HepG2 (cell line): ENCODE measurements around the gene CD300A. TPM values are rescaled to one million over a fixed set of nuclear protein-coding genes. Genes with fewer than 3 reads are reported as not detected.
A peak's percentile ranks its signal among the peaks of the same experiment; 100 is the strongest.

ENCODE experiments used
- ATAC-seq: fragments of 200-7000 bp; cut with Tn5 transposase; 3 replicates; pipeline ENCODE4 v1.9.1; 2020; ENCODE audit warnings: mild to moderate bottlenecking, moderate library complexity
- BruUV-seq: library from RNA; stranded (reverse); fragments of 400-500 nt; replicated peaks from 2 replicates; lab custom pipeline; 2021; lab: Mats Ljungman, UMichigan
- CTCF ChIA-PET: fragments of 300-600 bp; formaldehyde crosslinking; extraction: SDS; loops from one replicate; lab custom pipeline; 2021; ENCODE audit warnings: low total read pairs, inconsistent platforms, low intra/inter-chr PET ratio; lab: Yijun Ruan, JAX
- POLR2A ChIA-PET: fragments of 350-600 bp; sonication (Branson Sonifier 250); formaldehyde crosslinking; loops from one replicate; lab custom pipeline; 2020; ENCODE audit warnings: antibody characterized with exemption, inconsistent platforms; lab: Yijun Ruan, JAX
- DNase-seq: peaks from one replicate; pipeline ENCODE4 v3.0.0-alpha.2; 2015; ENCODE audit warnings: low spot score
- FAIRE-seq: peaks from 3 replicates; lab custom pipeline; 2011; peaks lifted over from hg19 to GRCh38; lab: Jason Lieb, UNC
- H2AFZ ChIP-seq: one replicate; pipeline ENCODE4 v1.6.1; 2011; ENCODE audit warnings: low read length, inconsistent platforms
- H3K27ac ChIP-seq: fragments of 300-600 bp; 3 replicates; pipeline ENCODE4 v1.8.0; 2011; ENCODE audit warnings: mixed run types, mild to moderate bottlenecking, mixed read lengths, low read length, inconsistent platforms; ENCODE audit not compliant: insufficient read depth; ENCODE audit errors: extremely low read length
- H3K27me3 ChIP-seq, 2 experiments: fragments of 200-600 bp in 1 of 2; 2 replicates in 1 of 2; 3 replicates in 1 of 2; pipeline versions ENCODE4 v1.6.0 to v1.8.0; 2011; ENCODE audit warnings: low read length in 2 of 2, mild to moderate bottlenecking in 2 of 2, moderate library complexity in 2 of 2, inconsistent platforms in 1 of 2; ENCODE audit not compliant: insufficient read depth in 2 of 2, control insufficient read depth in 1 of 2
- H3K36me3 ChIP-seq, 2 experiments: fragments of 200-600 bp in 1 of 2; replicated peaks in 1 of 2; 2 replicates in 1 of 2; 3 replicates in 1 of 2; pipeline versions ENCODE4 v1.5.1 to v1.8.0; 2011; ENCODE audit warnings: low read length in 2 of 2, inconsistent platforms in 1 of 2; ENCODE audit not compliant: insufficient read depth in 2 of 2, control insufficient read depth in 1 of 2
- H3K4me1 ChIP-seq: 2 replicates; pipeline ENCODE4 v1.5.1; 2012; ENCODE audit warnings: low read length, inconsistent platforms; ENCODE audit not compliant: insufficient read depth
- H3K4me2 ChIP-seq: 2 replicates; pipeline ENCODE4 v1.6.0; 2011; ENCODE audit warnings: low read depth, low read length, inconsistent platforms
- H3K4me3 ChIP-seq, 3 experiments: fragments of 200-600 bp in 1 of 3; sonication (generic), shearing (Covaris generic) in 1 of 3; replicated peaks in 1 of 3; 2 replicates each; pipeline ENCODE4 v1.5.1; 2011 to 2016; ENCODE audit warnings: low read length in 3 of 3, inconsistent platforms in 2 of 3, low read depth in 2 of 3, mild to moderate bottlenecking in 2 of 3, control low read depth in 1 of 3, mixed read lengths in 1 of 3; ENCODE audit not compliant: insufficient read depth in 1 of 3
- H3K79me2 ChIP-seq: one replicate; pipeline ENCODE4 v1.6.1; 2011; ENCODE audit warnings: low read length, inconsistent platforms; ENCODE audit not compliant: insufficient read depth
- H3K9ac ChIP-seq: 2 replicates; pipeline ENCODE4 v1.6.0; 2011; ENCODE audit warnings: mild to moderate bottlenecking, low read depth, low read length, inconsistent platforms; ENCODE audit not compliant: insufficient read depth
- H3K9me3 ChIP-seq: 2 replicates; pipeline ENCODE4 v1.5.1; 2012; ENCODE audit warnings: mild to moderate bottlenecking, low read length
- H4K20me1 ChIP-seq: 2 replicates; pipeline ENCODE4 v1.6.0; 2011; ENCODE audit warnings: inconsistent platforms, mild to moderate bottlenecking, low read length, moderate library complexity; ENCODE audit not compliant: insufficient read depth
- ARNTL ChIP-seq: sonication (generic); formaldehyde crosslinking; IDR thresholded peaks from 2 replicates; pipeline ENCODE4 v1.4.0; 2020; ENCODE audit warnings: mild to moderate bottlenecking, missing genetic modification reagents
- CCDC6 ChIP-seq: sonication (generic); formaldehyde crosslinking; IDR thresholded peaks from 2 replicates; pipeline ENCODE4 v1.8.1; 2022; ENCODE audit warnings: mild to moderate bottlenecking, missing genetic modification reagents, moderate library complexity
- CHCHD3 ChIP-seq: sonication (generic); formaldehyde crosslinking; IDR thresholded peaks from 2 replicates; pipeline ENCODE4 v1.8.0; 2022; ENCODE audit warnings: mild to moderate bottlenecking, missing genetic modification reagents, moderate library complexity
- DNMT3B ChIP-seq: conservative IDR thresholded peaks from 2 replicates; pipeline ENCODE4 v1.6.1; 2016; ENCODE audit warnings: missing biosample characterization, control low read depth
- GPN1 ChIP-seq: sonication (generic); formaldehyde crosslinking; IDR thresholded peaks from 2 replicates; pipeline ENCODE4 v1.5.1; 2020; ENCODE audit warnings: missing genetic modification reagents, borderline replicate concordance
- HOXA5 ChIP-seq: sonication (generic); formaldehyde crosslinking; IDR thresholded peaks from 2 replicates; pipeline ENCODE4 v1.4.0; 2020; ENCODE audit warnings: missing genetic modification reagents
- HOXA7 ChIP-seq: sonication (generic); formaldehyde crosslinking; IDR thresholded peaks from 2 replicates; pipeline ENCODE4 v1.8.1; 2022; ENCODE audit warnings: mild to moderate bottlenecking, missing genetic modification reagents, moderate library complexity
- KAT8 ChIP-seq: IDR thresholded peaks from 2 replicates; pipeline ENCODE4 v1.6.1; 2016; ENCODE audit warnings: missing genetic modification reagents, missing compliant biosample characterization
- MEIS1 ChIP-seq: sonication (generic); formaldehyde crosslinking; IDR thresholded peaks from 2 replicates; pipeline ENCODE4 v1.9.0; 2021; ENCODE audit warnings: mild to moderate bottlenecking, missing genetic modification reagents, moderate library complexity, borderline replicate concordance
- RBFOX2 ChIP-seq: fragments of 200-400 bp; formaldehyde crosslinking; IDR thresholded peaks from 2 replicates; pipeline ENCODE4 v1.6.1; 2017; ENCODE audit warnings: low read depth, mild to moderate bottlenecking, low read length
- RELA ChIP-seq: sonication (generic); formaldehyde crosslinking; IDR thresholded peaks from 2 replicates; pipeline ENCODE4 v1.4.0; 2020; ENCODE audit warnings: missing genetic modification reagents
- SALL2 ChIP-seq: sonication (generic); formaldehyde crosslinking; IDR thresholded peaks from 2 replicates; pipeline ENCODE4 v1.8.1; 2023; ENCODE audit warnings: mild to moderate bottlenecking, missing genetic modification reagents, inconsistent platforms
- SIX4 ChIP-seq: sonication (generic); formaldehyde crosslinking; IDR thresholded peaks from 2 replicates; pipeline ENCODE4 v1.4.0; 2020; ENCODE audit warnings: missing genetic modification reagents
- TFE3 ChIP-seq: IDR thresholded peaks from 2 replicates; pipeline ENCODE4 v1.6.1; 2016
- UBTF ChIP-seq: sonication (generic); formaldehyde crosslinking; IDR thresholded peaks from 2 replicates; pipeline ENCODE4 v1.4.0; 2020; ENCODE audit warnings: mild to moderate bottlenecking, missing genetic modification reagents
- YEATS4 ChIP-seq: sonication (generic); formaldehyde crosslinking; IDR thresholded peaks from 2 replicates; pipeline ENCODE4 v1.4.0; 2020; ENCODE audit warnings: missing genetic modification reagents, borderline replicate concordance
- ZMYM2 ChIP-seq: sonication (generic); formaldehyde crosslinking; IDR thresholded peaks from 2 replicates; pipeline ENCODE4 v1.8.0; 2022; ENCODE audit warnings: mild to moderate bottlenecking, missing genetic modification reagents
- ZNF33B ChIP-seq: sonication (generic); formaldehyde crosslinking; IDR thresholded peaks from 2 replicates; pipeline ENCODE4 v1.5.1; 2020; ENCODE audit warnings: mild to moderate bottlenecking, missing genetic modification reagents
- ZNF484 ChIP-seq: sonication (generic); formaldehyde crosslinking; IDR thresholded peaks from 2 replicates; pipeline ENCODE4 v1.5.1; 2020; ENCODE audit warnings: mild to moderate bottlenecking, low read depth, missing genetic modification reagents, borderline replicate concordance
- ZNF557 ChIP-seq: sonication (generic); formaldehyde crosslinking; IDR thresholded peaks from 2 replicates; pipeline ENCODE4 v1.4.0; 2020; ENCODE audit warnings: missing genetic modification reagents
- ZNF576 ChIP-seq: sonication (generic); formaldehyde crosslinking; IDR thresholded peaks from 2 replicates; pipeline ENCODE4 v1.4.0; 2020; ENCODE audit warnings: mild to moderate bottlenecking, missing genetic modification reagents
- WGBS: methylation state at CpG from one replicate; pipeline ENCODE4 v1.1.6; 2017; ENCODE audit warnings: low lambda C conversion rate; 5-methylcytosine and 5-hydroxymethylcytosine counted together
- in situ Hi-C: cut with HindIII; loops from 2 replicates; pipeline ENCODE4 v1.10.0; 2017; ENCODE audit warnings: low pct_unique_long_range_greater_than_20kb; ENCODE audit not compliant: extremely low pct_ligation_motif_present
- intact Hi-C: fragments of 100-400 bp; cut with micrococcal nuclease; formaldehyde crosslinking; loops from one replicate; pipeline ENCODE4 v1.10.0; 2022; ENCODE audit not compliant: unreplicated experiment
- polyA plus RNA-seq, 8 experiments: library from polyadenylated mRNA; depleted of rRNA in 3 of 8; stranded (reverse) in 7 of 8; unstranded in 1 of 8; fragments of >200 nt; fragmentation: Illumina TruSeq in 4 of 8; extraction: Trizol in 4 of 8; gene quantifications; 2 replicates each; pipeline versions ENCODE4 v1.2.1 to v1.2.3, GENCODE V29; 2011 to 2016; ENCODE audit warnings: low read depth in 4 of 8, missing spikeins in 1 of 8, mixed read lengths in 1 of 8; ENCODE audit not compliant: insufficient read depth in 1 of 8
- total RNA-seq, 5 experiments: library from RNA; depleted of rRNA; stranded (reverse); fragments of >200 nt; fragmentation: Illumina TruSeq; extraction: Trizol; gene quantifications; 2 replicates each; pipeline ENCODE4 v1.2.3, GENCODE V29; 2016; ENCODE audit warnings: low read depth in 1 of 5

CD300A gene
- total and polyA plus RNA-seq, 2 of the 13 experiments (the other 11 are each of a cell fraction or from before 2014, with no cell fraction given), result not detected

GRCh38 chr17:74442670-74443515 is 23.5 kb upstream of the CD300A start:
- ChIA-PET POLR2A (interaction anchor here (0.6 to 5.6 kb wide), 14 partner anchors 9 to 430 kb away, joined by 3 to 126 read pairs (median 5); partner anchors contain the start of genes FDXR and RAB37), CTCF (no interaction called here)
- Histone ChIP-seq H3K79me2 (peaks cover 19% of the 10 kb centered on the region), H3K9ac (peak overlapping the region; percentile 82), H3K27me3 (no peaks in the 10 kb centered on the region), H3K4me1 (peaks cover 37% of the 10 kb centered on the region), H3K27ac (peak overlapping the region; percentile 96), H4K20me1 (peaks cover 18% of the 10 kb centered on the region), H3K4me2 (peak overlapping the region; percentile 91), H3K36me3 (peaks cover 38 to 62% of the 10 kb centered on the region in 2 experiments), H3K9me3 (no peaks in the 10 kb centered on the region), H3K4me3 (peak overlapping the region; percentile 33 to 72 (median 41)), H2AFZ (no peak overlapping the region)
- DNase-seq (peak; percentile 95), FAIRE-seq (peak; percentile 84), ATAC-seq (peak; percentile 94)
- BruUV-seq, result no TSS peak
- 4% methylated on average over 27 of the region's 28 CpGs for WGBS
- in situ Hi-C loops, result loop anchor here (25.0 kb wide), 2 partner anchors 656 to 1156 kb away; no protein-coding TSS in a partner anchor
- intact Hi-C loops, result loop anchor here (1.0 to 2.0 kb wide), 3 partner anchors 10 to 14 kb away; no protein-coding TSS in a partner anchor
- TF ChIP-seq CHCHD3 (0 out of 2 replicates have a peak, but pooled peaks have one; percentile 30), ZNF484 (no peak), YEATS4 (peak; percentile 66; the same call in 1 of the 2 replicates), MEIS1 (peak; percentile 85), SIX4 (CRISPR knock-in tag) (no peak; the same call in 1 of the 2 replicates), CCDC6 (CRISPR knock-in tag) (peak; percentile 75), GPN1 (CRISPR knock-in tag) (no peak), TFE3 (peak; percentile 97), DNMT3B (CRISPR knock-in tag) (no peak), HOXA7 (no peak), UBTF (peak; percentile 96), SALL2 (CRISPR knock-in tag) (peak; percentile 85), ARNTL (CRISPR knock-in tag) (peak; percentile 89), RELA (CRISPR knock-in tag) (no peak), ZNF557 (CRISPR knock-in tag) (no peak), ZNF576 (CRISPR knock-in tag) (no peak), ZNF33B (CRISPR knock-in tag) (no peak), KAT8 (CRISPR knock-in tag) (peak; percentile 87; the same call in 1 of the 2 replicates), HOXA5 (CRISPR knock-in tag) (peak; percentile 81), RBFOX2 (peak; percentile 80), ZMYM2 (peak; percentile 93)
